Fibroblast of lung (primary cell): ENCODE data around the gene DPYD. TPM values are rescaled to one million over a fixed set of nuclear protein-coding genes. Genes with fewer than 3 reads are reported as not detected.
A peak's percentile ranks its signal among the peaks of the same experiment; 100 is the strongest.

Experiments used
- DNase-seq, 2 donors: peaks; one replicate each; pipeline versions ENCODE4 v3.0.0 to v3.0.0-alpha.2; 2010; ENCODE audit warnings: low read depth in 2 of 2
- H2AFZ ChIP-seq: 2 replicates; pipeline ENCODE4 v1.5.1; 2012; ENCODE audit warnings: low read length, control low read depth, inconsistent platforms
- H3K27ac ChIP-seq: 2 replicates; pipeline ENCODE4 v1.5.1; 2011; ENCODE audit warnings: low read length, control low read depth; ENCODE audit not compliant: insufficient read depth
- H3K27me3 ChIP-seq: 2 replicates; pipeline ENCODE4 v1.5.1; 2011; ENCODE audit warnings: mild to moderate bottlenecking, low read length; ENCODE audit not compliant: control insufficient read depth, insufficient read depth
- H3K36me3 ChIP-seq: 2 replicates; pipeline ENCODE4 v1.5.1; 2011; ENCODE audit warnings: low read length; ENCODE audit not compliant: control insufficient read depth, insufficient read depth
- H3K4me1 ChIP-seq: 2 replicates; pipeline ENCODE4 v1.5.1; 2011; ENCODE audit warnings: low read length; ENCODE audit not compliant: control insufficient read depth, insufficient read depth; ENCODE audit errors: extremely low read depth
- H3K4me2 ChIP-seq: 2 replicates; pipeline ENCODE4 v1.5.1; 2011; ENCODE audit warnings: low read length, control low read depth; ENCODE audit not compliant: insufficient read depth; ENCODE audit errors: extremely low read depth
- H3K4me3 ChIP-seq, 4 experiments: fragments of 200-600 bp in 1 of 4; sonication (generic) in 1 of 4; replicated peaks in 1 of 4; 2 replicates each; pipeline ENCODE4 v1.5.1; 2011 to 2016; ENCODE audit warnings: low read length in 4 of 4, low read depth in 3 of 4, mild to moderate bottlenecking in 3 of 4, control low read depth in 2 of 4, inconsistent platforms in 1 of 4, mixed read lengths in 1 of 4; ENCODE audit not compliant: insufficient read depth in 1 of 4; ENCODE audit errors: control extremely low read depth in 1 of 4
- H3K79me2 ChIP-seq: 2 replicates; pipeline ENCODE4 v1.5.1; 2012; ENCODE audit warnings: mild to moderate bottlenecking, low read length, inconsistent platforms; ENCODE audit not compliant: control insufficient read depth, insufficient read depth
- H3K9ac ChIP-seq: 2 replicates; pipeline ENCODE4 v1.5.1; 2011; ENCODE audit warnings: mild to moderate bottlenecking, low read length, control low read depth; ENCODE audit not compliant: insufficient read depth
- H3K9me3 ChIP-seq: 2 replicates; pipeline ENCODE4 v1.5.1; 2012; ENCODE audit warnings: low read depth, low read length; ENCODE audit not compliant: control insufficient read depth, insufficient read depth
- H4K20me1 ChIP-seq: 2 replicates; pipeline ENCODE4 v1.5.1; 2011; ENCODE audit warnings: low read length; ENCODE audit not compliant: control insufficient read depth, insufficient read depth; ENCODE audit errors: extremely low read depth
- EZH2 ChIP-seq: IDR thresholded peaks from 2 replicates; pipeline ENCODE4 v1.5.1; 2012; ENCODE audit warnings: low read length, control low read depth, mild to moderate bottlenecking; ENCODE audit errors: missing control alignments
- polyA plus RNA-seq, 2 donors: library from polyadenylated mRNA; depleted of rRNA in 1 of 2; stranded (reverse) in 1 of 2; unstranded in 1 of 2; fragments of >200 nt; gene quantifications; 2 replicates each; pipeline ENCODE4 v1.2.1, GENCODE V29; 2011 to 2012; ENCODE audit warnings: missing spikeins in 1 of 2
- total RNA-seq: library from RNA; depleted of rRNA; stranded (reverse); fragments of >200 nt; gene quantifications from 2 replicates; pipeline ENCODE4 v1.2.1, GENCODE V29; 2014
- TF ChIP-seq, protein P1 (sequence below), 2 donors: IDR thresholded peaks in 1 of 2; conservative IDR thresholded peaks in 1 of 2; 1 replicate in 1 of 2; 2 replicates in 1 of 2; pipeline ENCODE4 v1.5.1; 2011 to 2012; ENCODE audit warnings: low read length in 2 of 2, control low read depth in 1 of 2, inconsistent platforms in 1 of 2, low read depth in 1 of 2, mild to moderate bottlenecking in 1 of 2

DPYD gene
- total and polyA plus RNA-seq, 2 donors (not counting 1 experiment from before 2014, with no cell fraction given), result 32.0 to 63.1 TPM

DNA sequence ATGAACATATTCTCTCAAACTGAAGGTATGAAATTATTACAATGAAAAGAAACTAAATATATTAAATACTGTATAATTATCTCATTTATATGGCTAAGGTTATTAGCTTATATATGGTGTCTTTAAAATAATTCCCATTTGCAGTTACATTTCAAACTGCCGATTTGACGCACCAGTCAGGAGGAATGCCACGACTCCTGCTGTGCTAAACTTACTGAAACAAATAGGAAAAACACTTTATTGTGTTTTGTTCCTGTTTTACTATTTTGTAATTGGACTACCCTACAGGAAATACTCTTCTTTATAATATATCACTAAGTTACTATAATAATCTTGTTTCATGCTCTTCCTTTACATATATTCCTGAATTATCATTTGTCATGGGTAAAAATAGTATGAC, 117.8 kb downstream of the DPYD start:
- Histone ChIP-seq H3K27ac (no peak overlapping the region), H3K9me3 (no peaks in the 10 kb centered on the region), H2AFZ (no peak overlapping the region), H3K4me1 (no peaks in the 10 kb centered on the region), H3K4me3 (no peak overlapping the region), H3K4me2 (no peak overlapping the region), H3K9ac (no peak overlapping the region), H4K20me1 (no peaks in the 10 kb centered on the region), H3K36me3 (no peaks in the 10 kb centered on the region), H3K79me2 (no peaks in the 10 kb centered on the region), H3K27me3 (no peaks in the 10 kb centered on the region)
- TF ChIP-seq, protein P1, sequence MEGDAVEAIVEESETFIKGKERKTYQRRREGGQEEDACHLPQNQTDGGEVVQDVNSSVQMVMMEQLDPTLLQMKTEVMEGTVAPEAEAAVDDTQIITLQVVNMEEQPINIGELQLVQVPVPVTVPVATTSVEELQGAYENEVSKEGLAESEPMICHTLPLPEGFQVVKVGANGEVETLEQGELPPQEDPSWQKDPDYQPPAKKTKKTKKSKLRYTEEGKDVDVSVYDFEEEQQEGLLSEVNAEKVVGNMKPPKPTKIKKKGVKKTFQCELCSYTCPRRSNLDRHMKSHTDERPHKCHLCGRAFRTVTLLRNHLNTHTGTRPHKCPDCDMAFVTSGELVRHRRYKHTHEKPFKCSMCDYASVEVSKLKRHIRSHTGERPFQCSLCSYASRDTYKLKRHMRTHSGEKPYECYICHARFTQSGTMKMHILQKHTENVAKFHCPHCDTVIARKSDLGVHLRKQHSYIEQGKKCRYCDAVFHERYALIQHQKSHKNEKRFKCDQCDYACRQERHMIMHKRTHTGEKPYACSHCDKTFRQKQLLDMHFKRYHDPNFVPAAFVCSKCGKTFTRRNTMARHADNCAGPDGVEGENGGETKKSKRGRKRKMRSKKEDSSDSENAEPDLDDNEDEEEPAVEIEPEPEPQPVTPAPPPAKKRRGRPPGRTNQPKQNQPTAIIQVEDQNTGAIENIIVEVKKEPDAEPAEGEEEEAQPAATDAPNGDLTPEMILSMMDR (conservative IDR thresholded peaks at IDR 0.05 in 1 of 2, IDR thresholded peaks at IDR 0.05 in 1 of 2; ENCODE audit: low read depth in 1 of 2, low read length in 2 of 2), result no peak
- no peak for TF ChIP-seq EZH2
- no peak for DNase-seq

DNA sequence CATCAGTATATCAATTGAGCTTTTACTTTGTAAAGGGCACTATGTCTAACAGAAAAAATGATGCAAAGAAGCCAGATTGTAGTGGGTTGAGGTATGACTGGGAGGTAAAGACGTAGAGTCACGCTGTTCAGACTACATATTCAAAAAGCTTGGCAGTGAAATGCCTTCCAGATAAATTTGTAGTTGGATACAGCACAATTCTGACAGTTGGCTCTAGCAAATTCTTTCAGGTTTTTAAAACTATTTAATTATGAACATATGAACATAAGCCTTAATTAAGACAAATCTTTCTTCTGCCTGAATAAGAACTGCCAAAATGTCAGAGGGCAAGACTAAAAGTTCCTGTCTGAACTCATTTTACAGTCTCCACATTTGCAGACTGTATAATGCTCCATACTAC, 118.8 kb downstream of the DPYD start:
- Histone ChIP-seq H3K9ac (no peak overlapping the region), H4K20me1 (no peaks in the 10 kb centered on the region)

DNA sequence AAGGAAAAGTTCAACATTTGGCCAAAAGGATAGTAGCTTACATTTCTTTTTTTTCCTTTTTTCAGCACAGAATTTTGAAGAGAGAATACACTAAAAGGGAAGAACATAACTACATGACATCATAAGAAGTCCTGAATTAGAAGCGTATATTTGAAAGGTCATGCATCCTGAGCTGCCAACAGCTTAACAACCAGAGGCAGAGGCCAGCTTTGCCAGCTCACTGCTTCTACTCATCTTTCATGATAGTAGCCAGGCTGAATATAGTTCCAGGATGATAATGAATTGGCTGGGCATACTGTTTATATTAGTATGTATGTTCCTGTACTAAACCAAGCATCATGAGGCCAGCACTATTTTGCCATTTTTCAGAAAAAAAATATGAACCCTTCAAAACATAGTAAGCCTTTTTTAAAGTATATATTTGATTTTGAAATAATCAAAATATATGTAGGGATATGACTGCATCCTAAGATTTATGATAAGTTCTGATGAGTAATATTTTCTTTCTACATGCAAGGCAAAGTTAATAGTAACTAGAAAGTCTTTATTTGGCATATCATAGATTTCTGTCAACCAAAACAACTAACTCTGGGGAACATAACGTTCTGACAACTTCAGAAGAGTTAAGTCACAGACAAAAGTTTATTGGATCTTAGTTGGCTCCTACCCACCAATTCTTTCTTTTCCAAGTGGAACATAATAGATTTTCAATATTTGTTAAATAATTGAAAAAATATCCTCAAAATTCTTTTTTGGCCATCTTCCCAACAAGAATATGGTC, 123.2 kb downstream of the DPYD start:
- Histone ChIP-seq H4K20me1 (no peaks in the 10 kb centered on the region), H3K9me3 (no peaks in the 10 kb centered on the region), H3K4me1 (no peaks in the 10 kb centered on the region), H3K27me3 (no peaks in the 10 kb centered on the region), H3K36me3 (no peaks in the 10 kb centered on the region), H3K27ac (no peak overlapping the region), H3K4me2 (no peak overlapping the region), H3K79me2 (no peaks in the 10 kb centered on the region), H3K9ac (no peak overlapping the region), H2AFZ (no peak overlapping the region), H3K4me3 (no peak overlapping the region)
- TF ChIP-seq EZH2, result no peak
- TF ChIP-seq, protein P1 (conservative IDR thresholded peaks at IDR 0.05 in 1 of 2, IDR thresholded peaks at IDR 0.05 in 1 of 2; ENCODE audit: low read depth in 1 of 2, low read length in 2 of 2), result no peak
- peak; percentile 44 to 79 for DNase-seq

More for the DNA sequence above, 118.8 kb downstream of the DPYD start:
- Histone ChIP-seq H3K4me1 (no peaks in the 10 kb centered on the region), H3K36me3 (no peaks in the 10 kb centered on the region), H3K27ac (no peak overlapping the region), H3K4me3 (no peak overlapping the region), H3K79me2 (no peaks in the 10 kb centered on the region), H3K4me2 (no peak overlapping the region), H2AFZ (no peak overlapping the region), H3K9me3 (no peaks in the 10 kb centered on the region), H3K27me3 (no peaks in the 10 kb centered on the region)
- no peak for DNase-seq
- TF ChIP-seq, protein P1 (conservative IDR thresholded peaks at IDR 0.05 in 1 of 2, IDR thresholded peaks at IDR 0.05 in 1 of 2; ENCODE audit: low read depth in 1 of 2, low read length in 2 of 2), result no peak
- TF ChIP-seq EZH2, result no peak
